H9 (cell line): Measurements from ENCODE around the gene OTX1. TPM values are rescaled to one million over a fixed set of nuclear protein-coding genes. Genes with fewer than 3 reads are reported as not detected.

Source experiments
- DNase-seq: peaks from one replicate; pipeline ENCODE4 v3.0.0-alpha.2; 2017
- H2AFZ ChIP-seq: one replicate; pipeline ENCODE4 v1.6.1; 2013; ENCODE audit warnings: mild to moderate bottlenecking, low read length, control low read depth, moderate library complexity
- H2AK5ac ChIP-seq: 2 replicates; pipeline ENCODE4 v1.6.1; 2013; ENCODE audit warnings: low read length, control low read depth, mixed read lengths; ENCODE audit not compliant: insufficient read length
- H2BK120ac ChIP-seq: one replicate; pipeline ENCODE4 v1.6.1; 2013; ENCODE audit warnings: low read depth, mild to moderate bottlenecking, low read length, control low read depth, inconsistent platforms; ENCODE audit not compliant: poor library complexity, severe bottlenecking
- H2BK12ac ChIP-seq: 2 replicates; pipeline ENCODE4 v1.6.1; 2013; ENCODE audit warnings: low read length, control low read depth, mixed read lengths, low read depth; ENCODE audit not compliant: insufficient read length
- H2BK15ac ChIP-seq: 2 replicates; pipeline ENCODE4 v1.6.1; 2013; ENCODE audit warnings: low read depth, low read length, control low read depth
- H2BK20ac ChIP-seq: one replicate; pipeline ENCODE4 v1.6.1; 2013; ENCODE audit warnings: low read depth, mild to moderate bottlenecking, low read length, control low read depth, inconsistent platforms; ENCODE audit not compliant: poor library complexity, severe bottlenecking
- H2BK5ac ChIP-seq: 2 replicates; pipeline ENCODE4 v1.6.1; 2013; ENCODE audit warnings: low read length, control low read depth, mixed read lengths; ENCODE audit not compliant: insufficient read length
- H3K14ac ChIP-seq: 2 replicates; pipeline ENCODE4 v1.6.1; 2013; ENCODE audit warnings: low read length, control low read depth; ENCODE audit not compliant: insufficient read depth
- H3K18ac ChIP-seq: 2 replicates; pipeline ENCODE4 v1.6.1; 2013; ENCODE audit warnings: low read depth, mild to moderate bottlenecking, mixed read lengths, low read length, control low read depth; ENCODE audit not compliant: insufficient read length
- H3K23ac ChIP-seq: 2 replicates; pipeline ENCODE4 v1.6.1; 2013; ENCODE audit warnings: low read length, control low read depth, mixed read lengths, low read depth; ENCODE audit not compliant: insufficient read length
- H3K23me2 ChIP-seq: 2 replicates; pipeline ENCODE4 v1.6.1; 2013; ENCODE audit warnings: low read depth, mild to moderate bottlenecking, mixed read lengths, low read length, control low read depth; ENCODE audit not compliant: insufficient read length, poor library complexity, severe bottlenecking
- H3K27ac ChIP-seq: 2 replicates; pipeline ENCODE4 v1.5.1; 2013; ENCODE audit warnings: low read length, control low read depth, mixed read lengths, low read depth; ENCODE audit not compliant: insufficient read length
- H3K27me3 ChIP-seq: 2 replicates; pipeline ENCODE4 v1.6.1; 2013; ENCODE audit warnings: low read length, control low read depth, inconsistent platforms; ENCODE audit not compliant: insufficient read depth
- H3K4ac ChIP-seq: 2 replicates; pipeline ENCODE4 v1.6.1; 2013; ENCODE audit warnings: low read depth, mild to moderate bottlenecking, control low read depth, inconsistent platforms, low read length, moderate library complexity
- H3K4me1 ChIP-seq: 2 replicates; pipeline ENCODE4 v1.6.1; 2013; ENCODE audit warnings: low read length, control low read depth, inconsistent platforms; ENCODE audit not compliant: insufficient read depth
- H3K4me2 ChIP-seq: 2 replicates; pipeline ENCODE4 v1.6.1; 2013; ENCODE audit warnings: low read length, control low read depth, mixed read lengths; ENCODE audit not compliant: insufficient read length, insufficient read depth
- H3K56ac ChIP-seq: 2 replicates; pipeline ENCODE4 v1.6.1; 2013; ENCODE audit warnings: low read depth, mild to moderate bottlenecking, mixed read lengths, low read length, control low read depth; ENCODE audit not compliant: insufficient read length
- H3K79me1 ChIP-seq: 2 replicates; pipeline ENCODE4 v1.6.1; 2013; ENCODE audit warnings: low read depth, mild to moderate bottlenecking, moderate library complexity, low read length, control low read depth, inconsistent platforms; ENCODE audit not compliant: insufficient read depth, poor library complexity, severe bottlenecking
- H3K79me2 ChIP-seq: 2 replicates; pipeline ENCODE4 v1.6.1; 2013; ENCODE audit warnings: low read length, control low read depth, inconsistent platforms; ENCODE audit not compliant: insufficient read depth
- H3K9ac ChIP-seq: 2 replicates; pipeline ENCODE4 v1.6.1; 2013; ENCODE audit warnings: low read length, control low read depth, mixed read lengths; ENCODE audit not compliant: insufficient read length; ENCODE audit errors: extremely low read depth
- H3K9me3 ChIP-seq: one replicate; pipeline ENCODE4 v1.6.1; 2013; ENCODE audit warnings: low read depth, low read length, inconsistent platforms; ENCODE audit not compliant: control insufficient read depth
- H3T11ph ChIP-seq: one replicate; pipeline ENCODE4 v1.6.1; 2013; ENCODE audit warnings: mild to moderate bottlenecking, low read length, control low read depth, inconsistent platforms
- H4K20me1 ChIP-seq: one replicate; pipeline ENCODE4 v1.6.1; 2013; ENCODE audit not compliant: control insufficient read depth, insufficient read length, insufficient read depth
- H4K5ac ChIP-seq: 2 replicates; pipeline ENCODE4 v1.6.1; 2013; ENCODE audit warnings: low read depth, mild to moderate bottlenecking, mixed read lengths, low read length, control low read depth; ENCODE audit not compliant: insufficient read length
- H4K8ac ChIP-seq: replicated peaks from 2 replicates; pipeline ENCODE4 v1.6.1; 2013; ENCODE audit warnings: low read length, control low read depth, mixed read lengths, low read depth; ENCODE audit not compliant: insufficient read length
- H4K91ac ChIP-seq: 2 replicates; pipeline ENCODE4 v1.6.1; 2013; ENCODE audit warnings: low read depth, mild to moderate bottlenecking, moderate library complexity, mixed read lengths, low read length, control low read depth; ENCODE audit not compliant: insufficient read length
- H3K27ac Mint-ChIP-seq, 3 experiments: 2 replicates in 2 of 3; 3 replicates in 1 of 3; pipeline ENCODE4 v1.8.0; 2020 to 2021; ENCODE audit warnings: mixed read lengths in 3 of 3, mild to moderate bottlenecking in 1 of 3, moderate library complexity in 1 of 3
- H3K27me3 Mint-ChIP-seq: 2 replicates; pipeline ENCODE4 v1.8.0; 2021; ENCODE audit warnings: low read depth, mild to moderate bottlenecking, moderate library complexity, mixed read lengths
- H3K36me3 Mint-ChIP-seq, 3 experiments: 2 replicates in 2 of 3; 3 replicates in 1 of 3; pipeline ENCODE4 v1.8.0; 2020 to 2021; ENCODE audit warnings: low read depth in 3 of 3, mixed read lengths in 3 of 3; ENCODE audit not compliant: insufficient read depth in 1 of 3
- H3K4me1 Mint-ChIP-seq, 2 experiments: 2 replicates each; pipeline ENCODE4 v1.8.0; 2020; ENCODE audit warnings: mixed read lengths in 2 of 2
- H3K4me3 Mint-ChIP-seq, 2 experiments: 2 replicates in 1 of 2; 3 replicates in 1 of 2; pipeline ENCODE4 v1.8.0; 2020 to 2021; ENCODE audit warnings: mild to moderate bottlenecking in 2 of 2, mixed read lengths in 2 of 2, moderate library complexity in 1 of 2
- H3K9me3 Mint-ChIP-seq, 2 experiments: 2 replicates in 1 of 2; 3 replicates in 1 of 2; pipeline ENCODE4 v1.8.0; 2020; ENCODE audit warnings: mild to moderate bottlenecking in 2 of 2, mixed read lengths in 2 of 2, moderate library complexity in 1 of 2
- CTCF ChIP-seq: fragments of 200-600 bp; sonication (generic); conservative IDR thresholded peaks from 3 replicates; pipeline ENCODE4 v1.8.0; 2021; ENCODE audit warnings: antibody characterized with exemption, mild to moderate bottlenecking
- WGBS: extraction: QIAGEN DNeasy Blood & Tissue Kit; methylation state at CpG from one replicate; pipeline ENCODE4 v1.1.7; 2013; ENCODE audit warnings: missing lambda C conversion rate, low lambda C conversion rate, mixed read lengths; ENCODE audit not compliant: insufficient read length; ENCODE audit errors: extremely low coverage; 5-methylcytosine and 5-hydroxymethylcytosine counted together
- total RNA-seq: library from RNA; stranded (reverse); gene quantifications from 2 replicates; pipeline ENCODE4 v1.2.1, GENCODE V29; 2021

OTX1 gene
- total RNA-seq, 1 experiment from 2014 or later: 0.13 TPM

- H4K91ac ChIP-seq: no peak overlapping the region
- H4K8ac ChIP-seq: no peak overlapping the region
- no peak overlapping the region for H3K14ac ChIP-seq
- no peak overlapping the region for H3K23ac ChIP-seq
- peak overlapping the region; percentile 66 for H3K4me2 ChIP-seq
- H2AK5ac ChIP-seq: no peak overlapping the region
- H2BK15ac ChIP-seq: no peak overlapping the region
- H3K36me3 Mint-ChIP-seq: peaks cover 0 to 2% (median 0%) of the 10 kb centered on the region in 3 experiments; a peak in 2 of 7 replicates
- H3K4me3 Mint-ChIP-seq: peak overlapping the region; percentile 37 to 87; a peak in 4 of 5 replicates
- no peak overlapping the region for H3K4ac ChIP-seq
- no peak overlapping the region for H2BK20ac ChIP-seq
- no peak overlapping the region for H2BK120ac ChIP-seq
- H3K27ac ChIP-seq: no peak overlapping the region
- H3K27me3 ChIP-seq: peaks cover 68% of the 10 kb centered on the region
- H3K56ac ChIP-seq: no peak overlapping the region
- no CpG with 5 or more reads among the region's 42 CpGs for WGBS
- no peak overlapping the region for H2BK5ac ChIP-seq
- H2AFZ ChIP-seq: no peak overlapping the region
- no peaks in the 10 kb centered on the region for H3K9me3 ChIP-seq
- no peaks in the 10 kb centered on the region for H3K79me1 ChIP-seq
- peaks cover 5% of the 10 kb centered on the region for H4K20me1 ChIP-seq
- no peak for TF ChIP-seq CTCF
- no peak overlapping the region for H2BK12ac ChIP-seq
- H3K27me3 Mint-ChIP-seq: peaks cover 95% of the 10 kb centered on the region
- no peak overlapping the region for H4K5ac ChIP-seq
- DNase-seq: peak; percentile 35
- no peaks in the 10 kb centered on the region for H3K79me2 ChIP-seq
- peaks cover 61 to 71% of the 10 kb centered on the region in 2 experiments for H3K4me1 Mint-ChIP-seq
- H3K23me2 ChIP-seq: peaks cover 53% of the 10 kb centered on the region
- H3K9ac ChIP-seq: no peak overlapping the region
- no peak overlapping the region for H3K27ac Mint-ChIP-seq
- H3K9me3 Mint-ChIP-seq: peaks cover 2 to 6% of the 10 kb centered on the region in 2 experiments; a peak in 3 of 5 replicates
- H3K18ac ChIP-seq: no peak overlapping the region
- no peak overlapping the region for H3T11ph ChIP-seq
- peaks cover 5% of the 10 kb centered on the region; the same call in 1 of the 2 replicates for H3K4me1 ChIP-seq
Observed at GRCh38 chr2:63051795-63052333, 1.2 kb downstream of the OTX1 start.
